Measurements from ENCODE around the gene COX18. TPM values are rescaled to one million over a fixed set of nuclear protein-coding genes. Genes with fewer than 3 reads are reported as not detected.

The COX18 gene
- polyA plus RNA-seq, 1 donor (not counting 4 experiments of a cell fraction or from before 2014, with no cell fraction given) = 11.4 TPM

GRCh38 chr4:73090738-73091137, 21.2 kb upstream of the COX18 start:
- no peak for FAIRE-seq

GRCh38 chr4:73087871-73088270, 18.4 kb upstream of the COX18 start:
- DNase-seq (ENCODE audit: low read depth, low spot score) (no peak), FAIRE-seq (no peak)
- Histone ChIP-seq H3K9me3 (ENCODE audit: control insufficient read depth, low read depth, low read length) (no peaks in the 10 kb centered on the region), H3K9ac (ENCODE audit: control insufficient read depth, extremely low read depth, insufficient read depth, low read length) (no peak overlapping the region), H3K4me3 (ENCODE audit: control insufficient read depth in 2 of 3, extremely low read depth in 1 of 3, insufficient read depth in 2 of 3, low read depth in 1 of 3, low read length in 3 of 3) (no peak overlapping the region), H2AFZ (ENCODE audit: control insufficient read depth, low read length) (no peak overlapping the region), H3K79me2 (ENCODE audit: control insufficient read depth, insufficient read depth, low read length) (peaks cover 12% of the 10 kb centered on the region), H4K20me1 (ENCODE audit: control insufficient read depth, extremely low read depth, insufficient read depth, low read length) (no peaks in the 10 kb centered on the region), H3K36me3 (ENCODE audit: control insufficient read depth in 2 of 2, extremely low read depth in 1 of 2, insufficient read depth in 2 of 2, low read length in 2 of 2) (peaks cover 18 to 21% of the 10 kb centered on the region in 2 experiments), H3K9me1 (ENCODE audit: control insufficient read depth, extremely low read depth, insufficient read depth, low read length) (no peaks in the 10 kb centered on the region), H3K27ac (ENCODE audit: control insufficient read depth, insufficient read depth, low read length) (no peak overlapping the region), H3K4me2 (ENCODE audit: control insufficient read depth, extremely low read depth, insufficient read depth, low read depth, low read length) (no peak overlapping the region), H3K27me3 (ENCODE audit: control insufficient read depth, extremely low read depth, insufficient read depth, low read length) (no peaks in the 10 kb centered on the region), H3K4me1 (ENCODE audit: control insufficient read depth, extremely low read depth, insufficient read depth, low read length) (no peaks in the 10 kb centered on the region)
- dilution Hi-C loops (cut with MboI; ENCODE audit: extremely low pct_ligation_motif_present, low sequenced_read_pairs) = no loop called here
- no peak for TF ChIP-seq CTCF (optimal IDR thresholded peaks at IDR 0.05 in 1 of 3, IDR thresholded peaks at IDR 0.05 in 1 of 3, conservative IDR thresholded peaks at IDR 0.05 in 1 of 3; ENCODE audit: extremely low read depth in 1 of 3, insufficient read depth in 2 of 3, low read length in 3 of 3)
- no peak for TF ChIP-seq EZH2 (IDR thresholded peaks at IDR 0.05; ENCODE audit: low read length)

More at GRCh38 chr4:73090738-73091137, 21.2 kb upstream of the COX18 start:
- no peak overlapping the region for H3K9ac ChIP-seq (ENCODE audit: control insufficient read depth, extremely low read depth, insufficient read depth, low read length)
- H2AFZ ChIP-seq (ENCODE audit: control insufficient read depth, low read length) = no peak overlapping the region
- no peak for TF ChIP-seq EZH2 (IDR thresholded peaks at IDR 0.05; ENCODE audit: low read length)
- no peak for TF ChIP-seq CTCF (optimal IDR thresholded peaks at IDR 0.05 in 1 of 3, IDR thresholded peaks at IDR 0.05 in 1 of 3, conservative IDR thresholded peaks at IDR 0.05 in 1 of 3; ENCODE audit: extremely low read depth in 1 of 3, insufficient read depth in 2 of 3, low read length in 3 of 3)
- no peak overlapping the region for H3K4me2 ChIP-seq (ENCODE audit: control insufficient read depth, extremely low read depth, insufficient read depth, low read depth, low read length)
- dilution Hi-C loops (cut with MboI; ENCODE audit: extremely low pct_ligation_motif_present, low sequenced_read_pairs) = no loop called here
- H3K9me1 ChIP-seq (ENCODE audit: control insufficient read depth, extremely low read depth, insufficient read depth, low read length) = no peaks in the 10 kb centered on the region
- no peak for DNase-seq (ENCODE audit: low read depth, low spot score)
- no peaks in the 10 kb centered on the region for H3K27me3 ChIP-seq (ENCODE audit: control insufficient read depth, extremely low read depth, insufficient read depth, low read length)
- H3K9me3 ChIP-seq (ENCODE audit: control insufficient read depth, low read depth, low read length) = no peaks in the 10 kb centered on the region
- H3K27ac ChIP-seq (ENCODE audit: control insufficient read depth, insufficient read depth, low read length) = no peak overlapping the region
- H3K4me1 ChIP-seq (ENCODE audit: control insufficient read depth, extremely low read depth, insufficient read depth, low read length) = no peaks in the 10 kb centered on the region
- H3K36me3 ChIP-seq (ENCODE audit: control insufficient read depth in 2 of 2, extremely low read depth in 1 of 2, insufficient read depth in 2 of 2, low read length in 2 of 2) = peaks cover 15 to 18% of the 10 kb centered on the region in 2 experiments
- no peak overlapping the region for H3K4me3 ChIP-seq (ENCODE audit: control insufficient read depth in 2 of 3, extremely low read depth in 1 of 3, insufficient read depth in 2 of 3, low read depth in 1 of 3, low read length in 3 of 3)
- H4K20me1 ChIP-seq (ENCODE audit: control insufficient read depth, extremely low read depth, insufficient read depth, low read length) = no peaks in the 10 kb centered on the region
- peaks cover 12% of the 10 kb centered on the region for H3K79me2 ChIP-seq (ENCODE audit: control insufficient read depth, insufficient read depth, low read length)

Measured in keratinocyte (primary cell).